Measurements from ENCODE around the gene SLC25A28.
"Not testable (repeated sequence)": the region's sequence is repeated elsewhere in the genome, so short reads cannot be mapped to it uniquely, and the experiment has no call there.

Gene SLC25A28

DNA sequence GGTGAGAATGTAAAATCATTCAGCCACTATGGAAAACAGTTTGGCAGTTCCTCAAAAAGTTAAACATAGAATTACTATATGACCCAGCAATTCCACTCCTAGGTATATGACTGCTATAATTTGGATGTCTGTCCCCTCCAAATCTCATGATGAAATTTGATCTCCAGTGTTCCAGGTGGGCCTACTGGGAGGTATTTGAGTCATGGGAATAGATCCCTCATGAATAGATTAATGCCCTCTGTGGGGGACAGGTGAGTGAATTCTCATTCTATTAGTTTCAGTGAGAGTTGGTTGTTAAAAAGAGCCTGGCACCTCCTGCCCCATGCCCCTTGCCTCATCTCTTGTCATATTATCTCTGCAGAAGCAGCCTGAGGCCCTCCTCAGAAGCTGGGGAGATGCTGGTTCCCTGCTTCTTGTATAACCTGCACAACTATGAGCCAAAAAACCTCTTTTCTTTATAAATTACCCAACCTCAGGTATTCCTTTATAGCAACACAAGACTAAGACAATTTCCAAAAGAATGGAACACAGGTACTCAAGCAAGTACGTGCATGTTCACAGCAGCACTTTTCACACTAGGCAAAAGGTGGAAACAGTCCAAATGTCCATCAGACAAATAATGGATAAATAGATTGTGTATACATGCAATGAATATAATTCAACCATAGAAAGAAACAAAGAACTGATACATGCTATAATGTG lies 8.8 kb upstream of the SLC25A28 start:
- no peak for DNase-seq

DNA sequence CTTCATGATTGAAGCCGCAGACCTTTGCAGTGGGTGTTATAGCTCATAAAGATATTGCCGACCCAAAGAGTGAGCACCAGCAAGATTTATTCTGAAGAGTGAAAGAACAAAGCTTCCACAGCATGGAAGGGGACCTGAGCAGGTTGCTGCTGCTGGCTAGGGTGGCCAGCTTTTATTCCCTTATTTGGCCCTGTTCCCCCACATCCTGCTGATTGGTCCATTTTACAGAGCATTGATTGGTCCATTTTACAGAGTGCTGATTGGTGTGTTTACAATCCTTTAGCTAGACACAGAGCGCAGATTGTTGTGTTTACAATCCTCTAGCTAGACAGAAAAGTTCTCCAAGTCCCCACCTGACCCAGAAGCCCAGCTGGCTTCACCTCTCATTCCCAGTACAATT lies 4.9 kb upstream of the SLC25A28 start:
- DNase-seq, result not testable (repeated sequence)

DNA sequence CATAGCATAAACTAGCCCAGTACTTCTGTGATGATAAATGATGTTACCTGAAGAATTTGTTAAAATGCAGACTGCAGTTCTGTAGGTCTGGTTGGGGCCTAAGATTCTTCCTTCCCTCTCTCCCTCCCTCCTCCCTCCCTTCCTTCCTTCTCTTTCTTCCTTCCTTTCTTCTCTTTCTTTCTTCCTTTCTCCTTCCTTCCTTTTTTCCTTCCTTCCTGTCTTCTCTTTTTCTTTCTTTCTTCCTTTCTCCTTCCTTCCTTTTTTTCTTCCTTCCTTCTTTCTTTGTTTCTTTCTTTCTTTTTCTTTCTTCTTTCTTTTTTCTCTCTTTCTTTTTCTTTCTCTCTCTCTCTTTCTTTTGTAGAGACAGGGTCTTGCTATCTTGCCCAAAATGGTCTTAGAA lies 3.7 kb upstream of the SLC25A28 start:
- no peak for DNase-seq

DNA sequence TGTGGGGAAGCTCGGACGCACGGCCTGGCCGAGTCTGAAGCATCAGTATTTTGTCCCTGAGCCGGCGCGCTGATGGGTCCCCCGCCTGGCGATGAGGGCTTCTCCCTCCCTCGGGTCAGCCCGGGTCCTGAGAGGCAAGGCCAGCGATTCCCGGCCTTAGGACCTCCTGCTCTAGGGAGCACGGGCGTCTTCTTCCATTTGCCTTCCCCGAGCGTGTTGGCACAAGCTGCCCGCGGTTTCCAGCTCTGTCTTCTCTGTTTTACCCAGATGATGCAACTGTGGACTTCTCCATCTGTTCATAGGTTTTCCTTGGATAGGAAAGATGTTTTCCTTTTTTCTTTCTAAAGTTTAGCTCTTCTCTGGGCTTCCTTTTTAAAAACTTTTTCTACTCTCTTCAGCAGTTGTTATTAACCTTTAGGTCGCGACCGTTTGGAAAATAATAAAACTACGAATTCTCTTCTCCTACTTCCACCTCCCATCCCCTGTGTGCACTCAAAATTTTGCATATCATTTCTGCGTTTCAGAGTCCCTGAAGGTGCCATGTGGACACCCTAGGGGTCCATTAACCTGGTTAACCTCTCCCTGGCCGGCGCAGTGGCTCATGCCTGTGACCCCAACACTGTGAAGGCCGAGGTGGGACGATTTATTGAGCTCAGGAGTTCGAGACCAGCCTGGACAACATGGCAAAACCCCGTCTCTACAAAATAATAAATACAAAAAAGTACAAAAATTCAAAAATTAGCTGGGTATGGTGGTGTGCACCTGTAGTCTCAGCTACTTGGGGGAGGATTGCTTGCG lies 1.4 kb upstream of the SLC25A28 start:
- no peak for DNase-seq

DNA sequence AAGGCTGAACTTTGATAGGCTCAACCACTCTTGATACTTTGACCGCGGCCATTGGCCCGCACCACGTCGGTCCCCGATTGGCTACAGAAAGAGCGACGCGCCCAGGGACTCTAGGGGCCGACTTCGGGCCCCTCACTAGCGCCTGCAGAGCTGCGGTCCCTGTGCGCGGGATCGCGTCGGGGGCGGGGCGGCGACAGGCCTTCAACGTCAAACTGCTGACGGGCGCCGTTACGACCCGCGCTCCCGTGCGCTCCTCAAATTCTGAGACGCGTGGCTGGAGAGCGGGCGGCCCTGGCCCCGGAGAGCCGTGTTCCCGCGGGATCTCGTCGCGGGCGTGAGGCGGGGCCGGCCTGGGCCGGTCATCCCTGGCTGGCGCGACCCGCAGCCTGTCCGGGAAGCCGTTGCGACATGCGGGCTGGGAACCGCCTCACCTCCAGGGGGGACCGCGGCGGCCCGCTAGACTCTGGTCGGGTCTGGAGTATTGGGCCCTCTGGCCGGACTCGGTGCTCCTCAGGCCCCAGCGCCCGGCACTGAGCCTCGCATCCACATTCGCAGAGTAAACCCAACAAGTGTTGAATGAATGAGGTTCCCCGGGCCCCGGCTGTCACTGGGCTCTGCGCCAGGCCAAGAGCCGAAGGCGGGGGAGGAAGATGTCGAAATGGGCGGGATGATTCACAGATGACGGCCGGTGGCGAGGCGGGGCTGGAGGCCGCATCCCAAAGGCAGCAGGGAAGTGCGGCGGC lies 643 bp upstream of the SLC25A28 start:
- peak; percentile 83 for DNase-seq

DNA sequence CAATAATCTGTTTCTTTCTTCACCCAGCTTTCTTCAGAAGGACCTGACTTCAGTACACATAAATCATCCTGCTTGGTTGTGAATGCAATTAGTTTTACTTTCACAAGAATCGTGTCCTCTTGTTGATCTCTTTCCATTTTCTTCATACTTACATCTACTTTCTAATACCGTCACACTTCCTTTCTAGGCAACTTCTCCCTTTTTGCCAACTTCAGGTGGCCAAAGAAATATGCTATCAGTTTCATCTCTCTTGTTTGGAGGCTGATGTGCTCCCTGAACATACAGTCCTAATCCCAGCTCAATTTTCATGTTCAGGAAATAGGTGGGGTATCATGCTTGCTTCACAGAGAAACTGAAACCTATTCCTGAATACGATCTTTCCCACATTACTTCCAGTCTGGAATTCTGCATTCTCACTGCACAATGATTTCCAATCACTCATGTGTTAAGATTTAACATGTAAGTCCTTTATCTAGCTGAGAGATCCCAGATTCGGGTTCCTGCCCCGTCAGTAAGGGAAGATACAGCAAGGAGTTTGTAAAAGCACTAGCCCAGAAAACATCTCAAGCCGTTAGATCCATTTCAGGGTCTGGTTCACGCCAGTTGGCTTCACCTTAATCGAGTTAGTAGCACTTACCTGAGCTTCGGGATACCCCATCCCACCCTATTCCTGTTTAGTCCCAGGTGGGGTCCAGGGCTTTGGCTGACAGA lies 994 bp downstream of the SLC25A28 start:
- DNase-seq, result no peak

DNA sequence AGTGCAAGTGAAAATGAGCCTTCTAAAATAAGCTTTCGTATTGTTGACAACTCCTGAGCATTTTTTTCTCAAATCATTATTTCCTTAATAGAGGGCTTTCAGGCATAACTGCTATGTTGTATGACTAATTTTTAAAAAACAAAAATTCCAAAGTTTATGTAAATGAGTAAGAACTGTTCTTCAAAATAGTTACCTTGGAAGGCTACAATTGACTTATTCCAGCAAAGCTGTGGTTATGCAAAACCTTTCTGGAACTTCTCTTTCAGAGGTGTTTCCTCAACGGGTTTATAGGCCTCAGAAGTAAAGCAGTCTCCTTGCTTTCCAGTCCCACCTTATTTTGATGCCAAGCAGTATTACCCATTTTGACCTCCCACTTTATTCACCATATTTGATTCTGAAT lies 2.5 kb downstream of the SLC25A28 start:
- no peak for DNase-seq

DNA sequence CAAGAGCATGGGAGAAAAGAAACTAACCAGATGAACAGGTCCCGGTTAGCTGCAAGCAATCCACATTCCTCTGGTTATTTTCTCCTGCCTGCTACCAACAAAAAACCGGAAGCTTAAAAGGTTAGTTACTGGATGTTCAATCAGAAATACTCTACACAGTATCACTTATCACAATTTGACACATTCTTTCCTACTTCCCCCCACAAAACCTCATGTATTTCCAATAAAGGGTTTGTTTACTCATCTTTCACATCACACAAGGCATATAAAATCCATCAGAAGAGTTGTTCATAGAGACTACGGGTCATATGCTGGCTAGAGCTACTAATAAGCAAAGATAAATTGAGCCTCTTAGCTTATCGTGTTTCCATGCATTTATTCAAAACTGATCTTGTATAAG lies 4.8 kb downstream of the SLC25A28 start:
- DNase-seq, result no peak

DNA sequence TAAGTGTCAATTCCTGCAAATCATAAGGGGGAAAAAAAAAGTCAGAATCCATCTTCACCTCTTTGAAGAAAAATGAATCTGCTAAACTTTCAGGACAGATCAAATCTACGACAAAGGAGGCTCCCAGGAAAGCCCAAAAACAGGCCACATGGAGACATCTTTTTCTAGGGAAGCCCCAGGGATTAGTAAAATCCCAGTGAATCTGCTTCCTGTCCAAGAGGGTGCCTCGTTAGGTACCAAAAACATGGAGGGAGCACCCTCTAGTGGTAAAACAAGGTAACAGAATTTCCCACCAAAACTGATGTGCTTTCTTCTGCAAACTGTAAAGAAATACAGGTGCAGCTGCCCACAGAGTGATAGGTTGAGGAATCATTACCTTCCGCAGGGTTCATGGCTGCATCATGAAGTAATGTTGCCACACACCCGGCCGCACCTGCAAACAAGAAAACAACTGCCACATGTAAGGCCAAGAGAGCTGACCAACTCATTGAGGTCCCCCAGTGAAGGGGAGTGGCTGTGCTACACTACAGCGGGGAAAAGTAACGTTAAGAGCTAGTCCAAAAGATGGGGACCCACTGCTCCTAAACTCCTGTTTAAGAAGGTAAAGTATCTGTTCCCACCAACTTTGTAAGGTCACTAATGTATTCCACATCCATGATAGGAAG lies 7.9 kb downstream of the SLC25A28 start:
- DNase-seq, result peak; percentile 38

DNA sequence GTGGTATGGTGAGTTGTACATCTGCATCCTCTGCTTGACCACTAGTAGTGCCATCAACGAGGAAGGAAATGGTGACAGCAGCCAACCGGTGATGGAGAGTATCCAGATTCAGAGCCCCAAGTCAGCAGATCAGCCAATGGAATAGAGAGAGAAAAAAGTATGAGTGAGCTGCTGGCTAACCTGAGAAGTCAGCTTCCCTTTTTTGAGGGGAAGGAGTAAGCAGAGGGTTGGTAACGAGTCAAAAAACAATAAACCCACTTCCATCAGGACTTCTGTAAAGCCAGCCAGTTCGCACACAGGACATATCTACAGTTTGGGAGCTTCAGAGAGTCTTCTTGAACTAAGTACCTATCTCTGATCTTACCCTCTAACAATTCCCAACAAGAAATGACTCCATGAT lies 8.9 kb downstream of the SLC25A28 start:
- DNase-seq, result no peak

DNA sequence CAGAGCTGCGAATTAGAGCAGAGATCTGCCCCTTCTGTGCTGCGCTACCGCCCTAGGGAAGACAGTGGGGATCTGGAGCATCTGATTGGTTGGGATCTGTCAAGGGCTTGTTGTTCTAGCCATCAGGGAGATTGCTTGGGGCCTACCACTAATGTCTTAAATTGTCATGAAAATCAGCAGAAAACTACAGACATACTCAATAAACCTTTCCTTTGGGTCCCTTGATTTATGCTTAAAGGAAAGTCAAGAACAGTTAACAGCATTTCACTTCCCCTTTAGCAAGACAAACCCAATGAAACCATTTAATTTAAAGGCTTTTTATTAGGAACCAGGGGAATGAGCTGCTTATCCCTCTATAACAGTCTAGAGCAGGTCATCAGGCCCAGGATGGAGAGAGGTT lies 10.0 kb downstream of the SLC25A28 start:
- DNase-seq, result no peak

DNA sequence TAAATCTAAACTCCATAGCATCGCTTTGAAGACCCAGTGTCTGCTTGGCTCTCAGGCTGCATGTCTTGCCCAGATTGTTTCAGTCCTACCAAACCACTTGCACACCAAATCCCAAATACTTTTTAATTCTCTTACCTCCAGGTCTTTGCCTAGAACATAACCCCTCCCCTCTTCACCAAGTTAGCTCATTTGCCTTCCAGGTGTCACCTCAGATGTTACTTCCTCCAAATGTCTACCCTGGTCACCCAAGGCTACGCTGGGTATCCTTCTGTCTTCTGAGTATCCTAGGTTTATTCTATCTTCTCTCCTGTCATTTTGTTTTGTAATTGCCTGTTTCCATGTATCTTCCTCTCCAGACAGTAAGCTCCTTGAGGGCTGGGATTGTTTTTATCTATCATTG lies 11.1 kb downstream of the SLC25A28 start:
- no peak for DNase-seq

DNA sequence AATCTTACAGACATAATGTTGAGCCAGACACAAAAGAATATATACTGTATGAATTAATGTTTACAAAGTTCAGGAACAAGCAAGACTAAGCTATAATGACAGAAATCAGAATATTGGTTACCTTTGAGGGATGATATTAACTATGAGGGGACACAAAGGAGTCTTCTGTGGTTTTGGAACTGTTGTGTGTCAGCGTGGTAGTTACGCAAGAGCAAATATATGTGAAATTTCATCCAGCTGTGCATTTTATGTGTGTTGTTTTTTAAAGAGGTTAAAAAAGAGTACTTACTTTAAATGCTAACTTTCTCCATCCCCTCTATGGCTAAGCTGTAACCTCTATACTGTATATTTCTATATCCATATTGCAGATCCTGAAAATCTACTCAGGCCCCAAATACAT lies 14.9 kb downstream of the SLC25A28 start:
- no peak for DNase-seq

DNA sequence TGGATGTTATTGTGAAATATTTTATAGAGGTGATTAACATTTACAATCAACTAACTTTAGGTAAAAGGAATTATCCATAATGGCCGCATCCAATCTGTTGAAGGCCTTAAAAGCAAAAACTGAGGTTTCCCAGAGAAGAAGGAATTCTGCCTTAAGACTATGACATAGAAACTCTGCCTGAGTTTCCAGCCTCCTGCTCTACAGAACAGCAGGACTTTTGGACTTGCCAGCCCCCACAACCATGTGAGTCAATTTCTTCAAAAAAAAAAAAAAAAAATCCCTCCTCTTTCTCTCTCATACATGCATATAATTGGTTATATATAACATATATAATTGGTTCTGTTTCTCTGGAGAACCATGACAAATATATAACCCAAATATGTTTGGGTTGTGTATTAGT lies 15.4 kb downstream of the SLC25A28 start:
- no peak for DNase-seq

DNA sequence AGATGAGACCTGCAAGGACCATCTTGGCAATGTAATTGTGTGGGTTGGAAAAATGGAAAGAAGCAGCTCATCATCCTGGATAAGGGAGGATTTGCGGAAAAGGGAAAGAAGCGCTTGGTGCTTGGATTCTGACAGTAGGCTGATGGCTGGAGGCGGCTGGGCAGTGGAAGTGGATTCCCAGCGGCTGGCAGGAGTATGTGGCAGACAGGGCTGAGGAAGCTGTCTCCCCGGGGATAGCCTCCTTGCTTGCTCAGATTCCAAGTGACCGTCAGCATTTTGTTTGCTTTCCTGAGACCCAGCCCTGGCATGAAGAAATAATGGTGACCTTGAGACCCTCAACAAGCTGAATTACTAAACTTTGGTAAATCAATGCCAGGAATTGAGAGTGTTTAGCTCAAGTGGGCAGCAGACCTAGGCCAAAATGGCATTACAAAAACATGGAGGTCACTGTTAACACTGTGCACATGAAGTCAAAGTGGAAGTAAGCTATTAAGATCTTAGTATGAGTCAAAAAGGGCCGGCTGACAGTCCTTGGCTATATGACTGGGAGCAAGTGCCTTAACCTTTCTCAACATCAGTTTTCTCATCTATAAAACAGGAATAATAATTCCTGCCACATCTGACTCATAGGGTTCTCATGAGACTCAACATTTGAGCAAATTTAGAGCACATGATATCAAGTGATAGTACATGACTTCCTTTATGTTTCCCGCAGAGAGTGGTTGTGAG lies 21.3 kb downstream of the SLC25A28 start:
- DNase-seq, result no peak

DNA sequence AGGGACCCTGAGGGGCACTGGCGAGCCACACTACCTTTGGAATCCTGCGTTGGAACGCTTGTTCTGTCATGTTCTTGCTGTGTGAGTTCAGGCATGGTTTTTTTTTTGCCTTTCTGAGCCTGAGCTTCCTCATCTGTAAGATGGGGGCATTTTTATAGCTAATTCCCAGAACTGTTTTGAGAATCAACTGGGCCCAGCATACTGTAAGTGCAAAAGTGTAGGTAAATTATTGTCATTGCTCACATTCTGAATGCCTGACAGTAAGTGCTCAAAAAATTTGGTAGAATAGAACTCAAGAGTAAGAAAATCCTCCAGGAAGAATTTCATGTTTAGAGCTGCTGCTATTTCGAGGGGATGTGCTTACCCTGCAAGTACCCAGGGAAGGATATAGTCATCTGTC lies 22.2 kb downstream of the SLC25A28 start:
- no peak for DNase-seq

DNA sequence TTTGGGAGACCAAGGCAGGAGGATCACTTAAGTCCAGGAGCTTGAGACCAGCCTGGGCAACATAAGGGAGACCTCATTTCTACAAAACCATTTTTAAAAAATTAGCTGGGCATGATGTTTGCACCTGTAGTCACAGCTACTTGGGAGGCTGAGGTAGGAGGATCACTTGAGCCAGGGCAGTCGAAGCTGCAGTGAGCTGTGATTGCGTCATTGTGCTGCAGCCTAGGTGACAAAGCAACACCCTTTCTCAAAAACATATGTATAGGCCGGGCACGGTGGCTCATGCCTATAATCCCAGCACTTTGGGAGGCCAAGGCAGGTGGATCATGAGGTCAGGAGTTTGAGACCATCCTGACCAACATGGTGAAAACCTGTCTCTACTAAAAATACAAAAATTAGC lies 23.5 kb downstream of the SLC25A28 start:
- not testable (repeated sequence) for DNase-seq

DNA sequence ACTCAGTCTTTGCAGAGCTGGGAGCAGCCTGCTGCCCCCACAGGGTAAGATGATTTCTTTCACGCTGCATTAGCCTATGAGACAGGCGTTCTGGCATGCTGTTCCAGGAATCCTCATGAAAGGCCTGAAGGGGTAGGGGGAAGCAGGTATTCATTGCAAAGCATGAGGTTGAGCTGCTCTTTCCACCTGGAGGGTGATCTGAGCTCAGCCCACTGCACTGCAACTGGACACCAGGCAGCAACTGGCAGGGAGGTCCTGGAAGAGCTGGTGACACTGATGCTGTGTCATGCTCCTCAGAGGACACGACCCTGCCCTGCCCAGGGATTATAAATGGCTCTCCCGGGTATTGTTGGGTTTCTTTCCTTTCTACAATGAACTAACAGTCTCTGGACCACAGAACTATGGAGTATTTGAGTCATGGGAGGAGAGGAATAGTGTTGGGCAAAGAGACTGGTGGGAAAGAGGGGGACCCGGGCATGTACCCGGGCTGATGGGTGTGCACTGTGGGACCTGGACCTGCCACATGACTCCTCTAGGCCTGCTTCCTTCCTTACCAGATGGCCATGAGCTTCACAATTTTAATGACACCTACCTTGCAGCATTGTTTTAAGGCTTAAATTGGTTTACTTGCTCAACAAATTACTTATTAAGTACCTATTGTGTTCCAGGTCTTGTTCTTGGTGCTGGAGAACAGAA lies 24.3 kb downstream of the SLC25A28 start:
- DNase-seq, result no peak

DNA sequence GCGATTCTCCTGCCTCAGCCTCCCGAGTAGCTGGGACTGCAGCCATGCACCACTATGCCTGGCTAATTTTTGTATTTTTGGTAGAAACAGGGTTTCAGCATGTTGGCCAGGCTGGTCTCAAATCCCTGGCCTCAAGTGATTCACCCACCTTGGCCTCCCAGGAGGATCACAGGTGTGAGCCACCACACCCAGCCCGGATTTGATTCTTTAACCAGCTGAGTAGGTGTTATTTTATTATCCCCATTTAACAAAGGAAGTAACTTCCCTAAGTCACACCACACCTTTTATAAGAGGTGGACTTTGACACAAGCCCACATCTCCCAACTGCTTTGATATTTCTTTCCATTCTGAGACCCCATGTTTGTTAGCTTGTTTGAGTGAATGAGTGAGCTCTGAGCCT lies 25.0 kb downstream of the SLC25A28 start:
- DNase-seq, result no peak

DNA sequence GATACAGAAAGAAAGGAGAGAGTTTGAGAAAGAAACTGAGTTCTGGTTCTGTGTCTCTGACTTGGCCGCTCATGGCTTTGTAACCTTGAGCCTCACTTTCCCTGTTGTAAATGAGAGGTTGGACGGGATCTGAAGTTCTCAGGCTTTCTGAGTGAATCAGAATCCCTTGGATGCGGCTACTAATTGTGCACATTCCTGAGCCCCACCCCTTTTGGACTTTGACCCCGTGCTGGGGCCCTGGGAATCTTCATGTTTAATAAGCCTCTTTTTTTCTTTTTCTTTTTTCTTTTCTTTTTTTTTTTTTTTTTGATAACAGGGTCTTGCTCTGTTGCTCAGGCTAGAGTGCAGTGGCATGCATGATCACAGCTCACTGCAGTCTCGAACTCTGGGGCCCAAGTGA lies 26.9 kb downstream of the SLC25A28 start:
- DNase-seq, result no peak

DNA sequence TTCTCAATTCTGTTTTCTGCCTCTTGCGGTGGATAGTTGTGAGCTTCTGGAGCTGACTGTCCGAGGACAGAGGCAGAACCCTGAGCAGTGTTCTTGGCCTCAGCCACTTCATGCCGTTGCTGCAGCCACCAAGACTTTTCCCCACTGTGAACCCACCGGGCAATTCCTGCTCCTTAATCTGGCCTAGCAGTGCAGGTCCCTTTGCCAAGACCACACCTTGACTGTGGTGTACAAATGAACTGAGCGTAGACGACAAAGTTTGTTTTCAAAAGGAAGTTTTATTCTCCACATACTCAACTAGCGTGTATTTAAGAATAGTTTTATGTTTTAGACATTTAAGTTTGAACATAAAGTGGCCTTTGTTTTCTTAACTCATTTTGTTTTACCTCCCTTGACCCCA lies 29.4 kb downstream of the SLC25A28 start:
- no peak for DNase-seq

Measured in 8988T (cell line).